CD4-positive, alpha-beta T cell (primary cell): ENCODE measurements around the gene HELT. TPM values are rescaled to one million over a fixed set of nuclear protein-coding genes. Genes with fewer than 3 reads are reported as not detected.

Experiments used
- ATAC-seq: fragments of 200-7000 bp; cut with Tn5 transposase; one replicate; pipeline ENCODE4 v1.10.0; 2022; ENCODE audit warnings: mild to moderate bottlenecking; ENCODE audit not compliant: poor library complexity
- CTCF ChIA-PET: fragments of 350-600 bp; sonication (Branson Sonifier 250); formaldehyde crosslinking; loops from one replicate; lab custom pipeline; 2021; ENCODE audit warnings: antibody characterized with exemption, inconsistent platforms; lab: Charles Lee
- POLR2A ChIA-PET: fragments of 350-600 bp; sonication (Branson Sonifier 250); formaldehyde crosslinking; loops from one replicate; lab custom pipeline; 2021; ENCODE audit warnings: antibody characterized with exemption, inconsistent platforms; lab: Charles Lee
- DNase-seq, 14 experiments: peaks; one replicate each; pipeline ENCODE4 v3.0.0-alpha.2; 2013 to 2020; ENCODE audit warnings: mixed read lengths in 2 of 14
- H3K27ac ChIP-seq, 2 donors: one replicate each; pipeline versions ENCODE4 v1.5.1 to v1.7.0; 2013; ENCODE audit warnings: low read length in 2 of 2, low read depth in 1 of 2, mild to moderate bottlenecking in 1 of 2
- H3K27me3 ChIP-seq, 2 experiments: 1 replicate in 1 of 2; 2 replicates in 1 of 2; pipeline versions ENCODE4 v1.6.1 to v1.7.0; 2013; ENCODE audit warnings: low read length in 2 of 2, control low read depth in 1 of 2, mild to moderate bottlenecking in 1 of 2, moderate library complexity in 1 of 2; ENCODE audit not compliant: insufficient read depth in 2 of 2, control insufficient read depth in 1 of 2
- H3K36me3 ChIP-seq: one replicate; pipeline ENCODE4 v1.6.1; 2013; ENCODE audit warnings: low read length, control low read depth; ENCODE audit not compliant: insufficient read depth
- H3K4me1 ChIP-seq: one replicate; pipeline ENCODE4 v1.6.1; 2013; ENCODE audit warnings: low read length, control low read depth; ENCODE audit not compliant: insufficient read depth
- H3K4me3 ChIP-seq: one replicate; pipeline ENCODE4 v1.5.1; 2013; ENCODE audit warnings: mild to moderate bottlenecking, low read length, moderate library complexity
- H3K9me3 ChIP-seq, 2 experiments: 1 replicate in 1 of 2; 2 replicates in 1 of 2; pipeline versions ENCODE4 v1.6.1 to v1.7.0; 2013; ENCODE audit warnings: low read length in 2 of 2, mild to moderate bottlenecking in 2 of 2, control low read depth in 1 of 2, moderate library complexity in 1 of 2; ENCODE audit not compliant: control insufficient read depth in 1 of 2, insufficient read depth in 1 of 2
- H3K27ac Mint-ChIP-seq: one replicate; pipeline ENCODE4 v1.8.0; 2020; ENCODE audit warnings: mixed read lengths
- H3K27me3 Mint-ChIP-seq: one replicate; pipeline ENCODE4 v1.8.0; 2021; ENCODE audit warnings: mixed read lengths
- H3K36me3 Mint-ChIP-seq: one replicate; pipeline ENCODE4 v1.8.0; 2021; ENCODE audit warnings: low read depth, mixed read lengths
- H3K4me1 Mint-ChIP-seq: one replicate; pipeline ENCODE4 v1.8.0; 2021; ENCODE audit warnings: low read depth, mixed read lengths
- H3K4me3 Mint-ChIP-seq: one replicate; pipeline ENCODE4 v1.8.0; 2020; ENCODE audit warnings: mild to moderate bottlenecking, mixed read lengths
- H3K9me3 Mint-ChIP-seq: one replicate; pipeline ENCODE4 v1.8.0; 2020; ENCODE audit warnings: mixed read lengths
- intact Hi-C, 2 experiments: fragments of 100-400 bp; cut with DNase I in 1 of 2; cut with micrococcal nuclease in 1 of 2; formaldehyde crosslinking; loops; one replicate each; pipeline versions ENCODE4 v1.15.1 to v1.9.0; 2023 to 2025; cut with DNase I, micrococcal nuclease
- total RNA-seq, 174 experiments: library from RNA in 2 of 174; stranded (reverse) in 2 of 174; gene quantifications; one replicate each; pipeline ENCODE4 v1.2.3 and lab custom pipeline; 2021 to 2026
- TF ChIP-seq, protein P1 (sequence below): fragments of 200-600 bp; IDR thresholded peaks from one replicate; pipeline ENCODE4 v1.8.0; 2022; ENCODE audit warnings: antibody characterized with exemption, mild to moderate bottlenecking

HELT gene
- total RNA-seq, 2 experiments from 2014 or later, result not detected

DNA sequence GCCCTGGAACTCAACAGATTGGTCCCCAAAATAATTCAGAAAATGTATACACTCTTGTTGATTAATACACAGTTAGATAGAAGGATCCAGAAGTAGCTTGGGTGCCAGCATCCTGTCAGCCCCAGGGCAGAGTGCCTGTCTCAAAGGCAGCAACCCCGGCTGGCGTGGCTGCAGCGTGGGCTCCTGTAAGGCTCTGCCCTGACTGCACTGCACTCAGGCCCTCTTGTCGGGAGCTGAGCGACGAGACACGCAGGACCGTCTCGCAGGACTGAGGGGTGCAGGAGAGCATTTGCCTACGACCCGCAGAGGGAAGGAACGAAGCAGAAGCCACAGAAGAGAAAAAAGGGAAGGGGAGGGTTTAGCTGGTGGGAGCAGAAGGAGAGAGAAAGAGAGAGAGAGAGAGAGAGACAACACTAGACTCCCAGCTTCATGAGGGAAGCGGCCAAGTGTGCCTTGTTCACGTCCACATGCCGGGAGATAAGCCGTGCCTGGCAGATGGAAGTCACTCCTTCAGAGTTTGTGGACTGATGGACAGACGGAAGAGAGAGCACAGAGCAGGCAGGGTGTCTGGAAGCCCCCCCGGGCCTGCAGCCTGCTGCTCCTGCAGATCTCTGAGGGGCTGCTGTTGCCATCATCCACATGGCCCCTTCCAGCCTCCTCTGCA lies 38.7 kb upstream of the HELT start:
- ATAC-seq (no peak), DNase-seq (no peak)
- Mint-ChIP-seq H3K9me3 (no peaks in the 10 kb centered on the region), H3K27me3 (peaks cover 18% of the 10 kb centered on the region), H3K36me3 (no peaks in the 10 kb centered on the region), H3K4me3 (no peak overlapping the region), H3K27ac (no peak overlapping the region), H3K4me1 (no peaks in the 10 kb centered on the region)
- CTCF ChIA-PET, result no interaction called here
- Histone ChIP-seq H3K27ac (no peak overlapping the region), H3K36me3 (no peaks in the 10 kb centered on the region), H3K4me3 (no peak overlapping the region), H3K4me1 (peaks cover 22% of the 10 kb centered on the region), H3K9me3 (no peaks in the 10 kb centered on the region), H3K27me3 (no peaks in the 10 kb centered on the region)
- intact Hi-C loops, result loop anchor here in 1 of 2 experiments (5.0 to 10.0 kb wide), 2 partner anchors 232 to 715 kb away; no protein-coding TSS in a partner anchor
- POLR2A ChIA-PET, result no interaction called here
- TF ChIP-seq, protein P1, sequence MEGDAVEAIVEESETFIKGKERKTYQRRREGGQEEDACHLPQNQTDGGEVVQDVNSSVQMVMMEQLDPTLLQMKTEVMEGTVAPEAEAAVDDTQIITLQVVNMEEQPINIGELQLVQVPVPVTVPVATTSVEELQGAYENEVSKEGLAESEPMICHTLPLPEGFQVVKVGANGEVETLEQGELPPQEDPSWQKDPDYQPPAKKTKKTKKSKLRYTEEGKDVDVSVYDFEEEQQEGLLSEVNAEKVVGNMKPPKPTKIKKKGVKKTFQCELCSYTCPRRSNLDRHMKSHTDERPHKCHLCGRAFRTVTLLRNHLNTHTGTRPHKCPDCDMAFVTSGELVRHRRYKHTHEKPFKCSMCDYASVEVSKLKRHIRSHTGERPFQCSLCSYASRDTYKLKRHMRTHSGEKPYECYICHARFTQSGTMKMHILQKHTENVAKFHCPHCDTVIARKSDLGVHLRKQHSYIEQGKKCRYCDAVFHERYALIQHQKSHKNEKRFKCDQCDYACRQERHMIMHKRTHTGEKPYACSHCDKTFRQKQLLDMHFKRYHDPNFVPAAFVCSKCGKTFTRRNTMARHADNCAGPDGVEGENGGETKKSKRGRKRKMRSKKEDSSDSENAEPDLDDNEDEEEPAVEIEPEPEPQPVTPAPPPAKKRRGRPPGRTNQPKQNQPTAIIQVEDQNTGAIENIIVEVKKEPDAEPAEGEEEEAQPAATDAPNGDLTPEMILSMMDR, result no peak

DNA sequence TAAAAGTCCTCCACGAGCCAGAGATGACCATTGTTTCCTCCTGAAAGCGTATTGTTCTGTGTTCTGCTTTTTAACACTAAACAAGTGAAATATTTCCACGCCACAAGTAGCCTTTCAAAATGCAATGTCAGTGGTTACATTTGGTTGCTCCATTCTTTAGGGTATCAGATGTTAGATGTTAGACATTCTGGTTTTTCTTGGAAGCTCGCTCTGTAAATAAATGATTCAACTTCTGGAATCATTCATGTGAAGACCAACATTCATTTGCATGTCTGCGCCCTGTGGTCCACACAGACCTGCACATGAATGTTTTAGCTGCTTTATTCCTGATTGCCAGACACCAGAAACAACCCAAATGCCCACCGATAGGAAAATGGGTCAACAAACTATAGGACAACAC lies 38.0 kb upstream of the HELT start:
- no peak overlapping the region for H3K4me3 ChIP-seq
- no peak for ATAC-seq
- Mint-ChIP-seq H3K36me3 (no peaks in the 10 kb centered on the region), H3K27me3 (peaks cover 12% of the 10 kb centered on the region), H3K4me3 (no peak overlapping the region), H3K27ac (no peak overlapping the region), H3K4me1 (no peaks in the 10 kb centered on the region), H3K9me3 (no peaks in the 10 kb centered on the region)
- no peaks in the 10 kb centered on the region for H3K27me3 ChIP-seq
- no peaks in the 10 kb centered on the region for H3K9me3 ChIP-seq
- intact Hi-C loops, result loop anchor here in 1 of 2 experiments (5.0 to 10.0 kb wide), 2 partner anchors 233 to 715 kb away; no protein-coding TSS in a partner anchor
- peaks cover 22% of the 10 kb centered on the region for H3K4me1 ChIP-seq
- no peak overlapping the region for H3K27ac ChIP-seq
- ChIA-PET POLR2A (no interaction called here), CTCF (no interaction called here)
- DNase-seq, result no peak
- H3K36me3 ChIP-seq, result no peaks in the 10 kb centered on the region
- TF ChIP-seq, protein P1, result no peak

DNA sequence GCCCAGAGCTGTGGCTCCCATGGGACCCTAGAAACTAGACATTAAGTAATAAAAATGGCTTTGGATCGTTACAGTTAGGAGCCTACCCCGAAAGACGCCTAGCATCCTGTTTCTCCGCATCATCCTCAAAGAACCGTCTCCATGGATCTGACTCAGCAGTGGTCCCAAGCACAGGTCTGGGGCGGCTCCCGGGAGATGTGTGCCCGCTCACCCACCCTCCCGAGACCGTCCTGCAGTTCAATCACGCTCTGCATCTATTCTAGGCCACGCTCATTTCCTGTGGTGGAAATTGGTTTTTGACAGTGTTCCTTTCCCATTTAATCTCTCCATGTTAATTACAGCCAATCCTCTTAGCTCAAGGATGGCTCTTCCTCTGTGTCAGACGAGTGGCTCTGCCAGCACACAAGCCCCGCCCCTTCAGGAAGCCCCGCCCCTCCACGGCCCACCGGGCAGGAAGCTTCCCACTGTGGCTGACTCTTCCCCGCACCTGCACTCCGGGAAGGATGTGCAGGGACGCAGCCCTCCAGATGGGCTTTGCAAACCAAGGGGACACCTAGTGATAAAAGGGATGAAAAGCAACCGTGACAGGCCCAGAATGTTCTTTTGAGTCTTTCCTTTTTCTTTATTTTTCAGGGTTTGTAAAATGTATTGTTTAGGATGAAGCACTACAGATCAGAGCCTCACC lies 34.5 kb upstream of the HELT start:
- TF ChIP-seq, protein P1, result no peak
- no peaks in the 10 kb centered on the region for H3K4me1 Mint-ChIP-seq
- no peaks in the 10 kb centered on the region for H3K9me3 ChIP-seq
- intact Hi-C loops, result loop anchor here in 1 of 2 experiments (5.0 to 10.0 kb wide), 2 partner anchors 237 to 719 kb away; no protein-coding TSS in a partner anchor
- no peaks in the 10 kb centered on the region for H3K9me3 Mint-ChIP-seq
- H3K27ac ChIP-seq, result no peak overlapping the region
- ChIA-PET CTCF (interaction anchor here (0.5 kb wide), 1 partner anchor 13 kb away, joined by 3 read pairs; no protein-coding TSS in a partner anchor), POLR2A (interaction anchor here (1.1 kb wide), 1 partner anchor 250 kb away, joined by 3 read pairs; the partner anchor contains the start of gene CENPU)
- H3K4me3 ChIP-seq, result peak overlapping the region; percentile 43
- H3K4me1 ChIP-seq, result peaks cover 22% of the 10 kb centered on the region
- H3K27me3 Mint-ChIP-seq, result peaks cover 3% of the 10 kb centered on the region
- H3K27ac Mint-ChIP-seq, result no peak overlapping the region
- no peaks in the 10 kb centered on the region for H3K27me3 ChIP-seq
- no peak overlapping the region for H3K4me3 Mint-ChIP-seq
- ATAC-seq, result peak; percentile 74
- no peaks in the 10 kb centered on the region for H3K36me3 ChIP-seq
- DNase-seq, result peak in 13 of 14 experiments; percentile 17 to 79 (median 56)
- no peaks in the 10 kb centered on the region for H3K36me3 Mint-ChIP-seq
